ENCODE data around the gene TMPRSS4.
A peak's percentile ranks its signal among the peaks of the same experiment; 100 is the strongest.

Gene TMPRSS4

DNA sequence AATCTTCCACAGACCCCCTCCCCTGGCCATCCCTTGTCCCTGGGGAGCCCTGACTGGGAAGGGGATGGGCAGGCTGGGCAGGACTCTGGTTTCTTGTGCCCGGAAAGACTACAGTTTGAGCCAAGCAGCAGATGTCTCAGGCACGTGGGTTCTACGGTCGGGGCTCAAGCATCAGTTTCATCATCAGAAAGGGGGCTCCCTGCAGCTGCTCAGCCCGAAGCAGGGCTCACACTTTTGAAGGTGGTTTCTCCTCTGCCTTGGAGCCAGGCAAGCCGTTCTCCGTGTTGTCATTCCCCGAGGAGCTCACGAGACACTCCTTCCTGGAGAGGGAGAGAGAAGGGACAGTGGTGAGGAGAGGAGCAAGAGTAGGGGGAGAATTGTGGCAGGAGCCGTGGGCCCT, 59.9 kb downstream of the TMPRSS4 start:
- no peak for DNase-seq

DNA sequence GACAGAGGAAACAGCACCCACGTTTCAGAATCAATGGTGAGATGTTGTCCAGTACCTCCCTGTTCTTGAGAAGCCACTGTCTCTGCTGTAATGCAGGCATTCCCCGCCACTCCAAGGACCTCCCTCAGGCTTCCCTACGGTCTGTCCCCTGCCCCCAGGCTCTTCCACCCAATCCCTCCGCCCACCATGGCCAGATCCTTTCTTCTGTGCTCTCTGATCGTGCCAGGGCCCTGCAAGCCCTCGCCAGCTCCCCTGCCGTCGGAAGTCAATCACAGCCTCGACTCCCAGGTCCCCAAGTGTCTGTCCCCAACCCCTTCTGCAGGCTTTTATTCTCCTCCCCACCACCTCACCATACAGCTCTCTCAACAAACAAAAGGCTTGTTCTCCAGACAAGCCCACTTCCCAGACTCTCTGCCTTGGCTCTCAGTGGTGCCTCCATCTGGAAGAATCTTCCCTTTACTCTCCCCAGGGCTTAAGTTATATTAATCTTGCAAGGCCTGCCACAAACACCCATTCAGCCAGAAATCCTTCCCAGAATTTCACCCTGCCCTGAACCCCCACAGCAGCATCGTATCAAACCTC, 62.1 kb downstream of the TMPRSS4 start:
- DNase-seq, result no peak

DNA sequence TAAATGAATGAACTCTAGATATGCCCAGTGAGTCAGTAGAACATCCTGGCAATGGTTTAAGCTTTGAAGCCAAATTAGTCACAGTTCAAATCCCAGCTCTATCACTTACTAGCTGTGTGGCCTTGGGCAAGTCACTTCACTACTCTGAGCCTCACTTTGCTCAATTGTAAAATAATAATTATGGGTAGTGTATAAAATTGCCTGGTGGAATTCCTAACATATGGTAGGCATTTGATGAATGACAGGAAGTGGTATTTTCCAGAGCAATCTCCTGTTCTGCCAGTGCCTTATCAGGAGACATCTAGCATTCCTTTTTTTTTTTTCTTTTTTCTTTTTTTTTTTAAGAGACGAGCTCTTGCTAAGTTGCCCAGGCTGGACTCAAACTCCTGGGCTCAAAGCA, 62.7 kb downstream of the TMPRSS4 start:
- no peak for DNase-seq

- DNase-seq, result no peak
Measured at GRCh38 chr11:118142081-118142480, 65.2 kb downstream of the TMPRSS4 start.

DNA sequence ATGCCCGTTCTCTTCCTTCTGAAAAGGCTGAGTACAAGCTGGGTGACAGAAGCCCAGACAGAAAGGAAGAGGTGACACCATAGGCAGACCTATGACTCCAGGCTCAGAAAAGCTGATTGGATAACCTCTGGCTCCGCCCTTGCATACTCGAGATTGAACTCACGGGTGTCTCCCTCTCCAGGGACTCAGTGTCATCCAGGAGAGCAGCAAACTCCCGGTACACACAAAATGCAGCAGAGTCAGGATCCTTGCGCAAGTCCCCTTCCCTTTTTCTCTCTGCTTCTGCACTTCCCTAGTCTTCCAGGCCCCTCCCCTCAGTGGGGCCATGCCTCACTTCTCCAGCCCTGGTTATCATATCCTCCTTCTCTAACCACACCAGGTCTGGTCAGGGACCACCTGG, 65.9 kb downstream of the TMPRSS4 start:
- DNase-seq, result no peak

GRCh38 chr11:118143661-118144185, 66.8 kb downstream of the TMPRSS4 start:
- no peak for DNase-seq

GRCh38 chr11:118144301-118145268, 67.7 kb downstream of the TMPRSS4 start:
- no peak for DNase-seq

- peak; percentile 65 to 76 for DNase-seq
Measured at GRCh38 chr11:118145285-118146227, 68.7 kb downstream of the TMPRSS4 start.

GRCh38 chr11:118146554-118146953, 69.7 kb downstream of the TMPRSS4 start:
- no peak for DNase-seq

DNA sequence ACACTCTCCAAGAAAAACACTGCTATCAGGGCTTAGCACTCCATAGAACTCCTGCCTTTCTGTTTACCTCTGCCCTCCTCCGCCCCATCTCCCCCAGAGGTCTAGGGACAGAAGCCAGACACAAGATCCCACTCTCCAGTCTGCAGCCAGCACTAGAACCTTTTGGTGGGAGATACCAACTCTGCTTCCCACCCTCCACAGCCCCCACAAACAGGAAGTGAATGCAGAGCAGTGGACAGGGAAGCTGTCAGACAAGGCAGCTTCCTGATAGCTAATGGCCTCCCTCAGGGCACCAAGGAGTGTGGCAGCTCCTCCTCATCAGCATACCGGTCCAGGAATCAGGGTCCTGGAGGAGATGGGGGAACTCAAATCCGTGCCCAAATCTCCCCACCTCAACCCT, 70.6 kb downstream of the TMPRSS4 start:
- DNase-seq, result no peak

GRCh38 chr11:118148240-118148639, 71.4 kb downstream of the TMPRSS4 start:
- no peak for DNase-seq

DNA sequence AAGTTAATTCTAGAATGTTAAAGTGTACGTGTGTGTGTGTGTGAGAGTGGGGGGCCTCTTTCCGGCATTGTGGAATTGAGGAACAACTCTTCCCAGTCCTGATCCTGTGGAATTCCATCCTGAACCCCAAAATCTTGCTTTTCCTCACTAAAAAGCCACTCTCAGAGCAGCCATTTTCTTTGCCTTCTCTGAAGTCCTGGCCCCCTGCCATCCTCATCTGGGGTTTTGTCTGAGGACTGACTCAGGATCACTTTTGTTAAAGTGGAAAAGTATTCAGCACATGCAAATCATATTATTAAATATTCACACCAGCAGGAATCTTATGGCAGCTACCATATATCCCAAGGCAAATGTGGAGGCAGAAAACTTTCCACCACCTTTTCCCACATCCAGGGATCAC, 72.0 kb downstream of the TMPRSS4 start:
- no peak for DNase-seq

DNA sequence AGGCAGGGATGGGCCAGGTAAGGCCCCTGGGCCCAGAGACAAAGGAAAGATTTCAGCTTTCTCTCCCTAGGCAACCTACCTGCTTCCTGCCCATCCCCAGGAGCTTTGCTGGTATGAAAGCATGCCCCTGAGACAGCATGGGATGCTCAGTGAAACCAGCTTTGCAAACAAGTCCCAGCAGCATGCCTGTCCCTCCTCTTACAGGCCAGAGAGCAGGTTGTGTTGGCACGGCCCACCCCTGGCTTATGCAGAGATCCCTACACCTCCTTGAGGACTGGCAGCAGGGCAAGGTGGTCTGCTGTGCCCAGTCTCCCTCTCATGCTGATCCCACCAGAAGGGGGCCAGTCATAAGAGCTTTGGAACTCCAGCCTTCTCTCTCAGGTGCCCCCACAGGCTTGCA, 72.6 kb downstream of the TMPRSS4 start:
- no peak for DNase-seq

DNA sequence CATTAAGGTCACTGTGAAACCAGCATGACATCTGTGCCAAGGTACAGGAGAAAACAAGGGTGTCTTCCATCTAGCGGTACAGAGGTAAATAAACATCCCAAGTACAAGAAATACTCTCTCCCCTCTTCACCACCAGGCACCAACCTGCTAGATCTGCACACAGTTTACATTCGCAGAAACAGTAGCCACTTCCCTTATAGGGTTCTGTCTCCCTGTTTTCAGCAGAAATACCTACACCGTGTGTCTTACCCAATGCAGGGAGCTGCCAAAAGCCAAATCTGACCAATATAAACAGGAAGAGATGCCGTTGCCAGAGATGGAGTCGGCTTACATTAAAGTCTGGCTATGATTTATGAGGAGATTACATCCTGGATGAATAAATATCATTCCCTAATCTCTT, 74.6 kb downstream of the TMPRSS4 start:
- no peak for DNase-seq

DNA sequence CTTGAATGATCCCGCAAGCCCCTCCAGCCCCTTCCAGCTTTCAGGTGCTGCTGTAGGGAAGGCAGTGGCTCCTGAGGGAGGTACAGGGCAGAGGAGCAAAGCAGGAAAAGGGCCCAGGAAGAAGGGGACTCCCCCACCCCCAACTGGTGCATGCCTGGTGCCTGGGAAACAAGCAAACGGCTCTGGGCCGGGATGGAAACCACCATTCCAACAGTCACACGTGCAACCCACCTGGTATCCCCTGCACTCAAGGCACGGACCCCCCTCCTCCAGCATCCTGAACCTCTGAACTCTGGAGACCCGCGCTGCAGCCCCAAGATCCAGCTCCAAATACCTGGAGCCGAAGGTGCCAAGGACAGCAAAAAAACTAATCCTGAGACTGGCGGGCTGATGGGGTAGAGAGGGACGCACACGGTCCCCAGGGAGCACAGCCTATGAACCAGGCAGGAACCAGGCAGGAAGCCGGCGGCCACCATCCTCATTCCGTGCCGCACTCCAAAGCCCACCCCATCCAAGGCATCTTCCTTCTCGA, 75.2 kb downstream of the TMPRSS4 start:
- no peak for DNase-seq

GRCh38 chr11:118152552-118153471, 75.9 kb downstream of the TMPRSS4 start, which contains the start of gene SCN4B:
Gene SCN4B (minus strand): TSS chr11:118152823. CDS start chr11:118152673, 150 bp downstream.
- DNase-seq, result peak; percentile 38 to 60

DNA sequence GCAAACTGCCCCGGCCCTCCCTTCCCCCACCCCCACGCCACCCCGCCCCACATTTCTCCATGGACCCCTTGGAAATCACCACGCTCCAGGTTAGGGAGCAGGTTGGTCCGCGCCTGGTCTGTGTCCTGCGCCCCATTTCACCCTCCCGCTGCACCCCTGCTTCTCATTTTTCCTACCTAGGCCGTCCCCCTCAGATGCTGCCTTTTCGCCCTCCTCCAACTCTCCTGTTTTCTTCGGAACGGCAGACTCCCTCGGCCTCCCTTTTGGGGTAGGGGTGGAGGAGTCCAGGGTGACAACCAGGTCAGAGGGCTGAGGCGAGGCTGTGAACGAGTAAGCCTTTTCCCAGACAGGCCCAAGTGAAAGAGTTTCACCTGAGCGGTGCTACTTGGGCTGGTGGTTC, 76.6 kb downstream of the TMPRSS4 start:
- no peak for DNase-seq

GRCh38 chr11:118153976-118154375, 77.1 kb downstream of the TMPRSS4 start:
- DNase-seq, result no peak

DNA sequence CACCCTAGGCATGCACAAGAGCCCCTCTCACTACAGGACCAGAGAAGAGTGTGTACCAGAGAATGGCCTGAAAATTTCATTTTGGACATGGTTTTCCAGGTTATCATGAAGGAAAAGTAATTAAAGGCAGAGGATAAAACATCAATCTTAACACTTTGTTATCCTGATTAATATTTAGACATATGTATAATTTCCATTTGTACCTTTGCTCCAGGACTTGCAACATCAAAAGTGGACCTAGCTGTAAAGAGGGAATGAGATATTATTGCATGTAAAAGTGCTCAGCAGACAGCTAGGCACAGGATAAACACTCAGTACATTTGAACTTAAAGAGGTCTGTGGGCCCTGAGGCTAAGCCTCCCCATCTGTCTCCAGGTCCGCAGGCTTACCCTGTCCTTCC, 77.8 kb downstream of the TMPRSS4 start:
- DNase-seq, result no peak

- no peak for DNase-seq
Measured at GRCh38 chr11:118155776-118156530, 79.1 kb downstream of the TMPRSS4 start.
